WTC11 (cell line): Measurements from ENCODE around the gene ZNF700. TPM values are rescaled to one million over a fixed set of nuclear protein-coding genes. Genes with fewer than 3 reads are reported as not detected.
"Not testable (repeated sequence)": the region's sequence is repeated elsewhere in the genome, so short reads cannot be mapped to it uniquely, and the experiment has no call there.

Experiments
- ATAC-seq: fragments of 200-7000 bp; cut with Tn5 transposase; 2 replicates; pipeline ENCODE4 v1.10.0; 2021; ENCODE audit warnings: mild to moderate bottlenecking, moderate library complexity
- CTCF ChIA-PET: fragments of 300-600 bp; sonication (Branson Sonifier 250); formaldehyde crosslinking; loops from one replicate; lab custom pipeline; 2021; ENCODE audit warnings: antibody characterized with exemption; lab: Charles Lee
- POLR2A ChIA-PET: fragments of 350-600 bp; sonication (Branson Sonifier 250); formaldehyde crosslinking; loops from one replicate; lab custom pipeline; 2021; ENCODE audit warnings: antibody characterized with exemption; lab: Charles Lee
- DNase-seq: peaks from one replicate; pipeline ENCODE4 v3.0.0; 2021; ENCODE audit warnings: low spot score
- H3K27ac Mint-ChIP-seq: 2 replicates; pipeline ENCODE4 v1.8.0; 2021; ENCODE audit warnings: mixed read lengths
- H3K27me3 Mint-ChIP-seq: 2 replicates; pipeline ENCODE4 v1.8.0; 2021; ENCODE audit warnings: low read depth, mild to moderate bottlenecking, moderate library complexity, mixed read lengths
- H3K36me3 Mint-ChIP-seq: 2 replicates; pipeline ENCODE4 v1.8.0; 2021; ENCODE audit warnings: mixed read lengths
- H3K4me1 Mint-ChIP-seq: 2 replicates; pipeline ENCODE4 v1.8.0; 2022; ENCODE audit warnings: mixed read lengths
- H3K4me3 Mint-ChIP-seq: 2 replicates; pipeline ENCODE4 v1.8.0; 2021; ENCODE audit warnings: mild to moderate bottlenecking, moderate library complexity, mixed read lengths
- H3K9me3 Mint-ChIP-seq: 2 replicates; pipeline ENCODE4 v1.8.0; 2021; ENCODE audit warnings: mixed read lengths
- KAT7 ChIP-seq: sonication (generic); formaldehyde crosslinking; IDR thresholded peaks from 2 replicates; pipeline ENCODE4 v1.8.1; 2023; ENCODE audit warnings: missing genetic modification reagents, mild to moderate bottlenecking, borderline replicate concordance
- NFYB ChIP-seq: sonication (generic); formaldehyde crosslinking; conservative IDR thresholded peaks from 2 replicates; pipeline ENCODE4 v1.8.0; 2022; ENCODE audit warnings: low read depth, missing genetic modification reagents
- total RNA-seq: library from RNA; stranded (reverse); gene quantifications from 3 replicates; pipeline ENCODE4 v1.2.3, GENCODE V29; 2021
- TF ChIP-seq, protein P1 (sequence below): sonication (generic); formaldehyde crosslinking; IDR thresholded peaks from 2 replicates; pipeline ENCODE4 v1.8.0; 2022; ENCODE audit warnings: missing genetic modification reagents
- TF ChIP-seq, protein P2 (sequence below): sonication (generic); formaldehyde crosslinking; IDR thresholded peaks from 2 replicates; pipeline ENCODE4 v1.8.1; 2022; ENCODE audit warnings: mild to moderate bottlenecking, missing genetic modification reagents, moderate library complexity, borderline replicate concordance
- TF ChIP-seq, protein P3 (sequence below): sonication (generic); formaldehyde crosslinking; IDR thresholded peaks from 2 replicates; pipeline ENCODE4 v1.8.0; 2023; ENCODE audit warnings: missing genetic modification reagents, mild to moderate bottlenecking, borderline replicate concordance
- TF ChIP-seq, protein P4 (sequence below): sonication (generic); formaldehyde crosslinking; IDR thresholded peaks from 2 replicates; pipeline ENCODE4 v1.8.1; 2023; ENCODE audit warnings: mild to moderate bottlenecking, missing genetic modification reagents
- TF ChIP-seq, protein P5 (sequence below): sonication (generic); formaldehyde crosslinking; IDR thresholded peaks from 2 replicates; pipeline ENCODE4 v1.8.0; 2022; ENCODE audit warnings: mild to moderate bottlenecking, missing genetic modification reagents
- TF ChIP-seq, protein P6 (sequence below): sonication (generic); formaldehyde crosslinking; conservative IDR thresholded peaks from 2 replicates; pipeline ENCODE4 v1.8.1; 2022; ENCODE audit warnings: mild to moderate bottlenecking, missing genetic modification reagents
- TF ChIP-seq, protein P7 (sequence below): fragments of 250-450 bp; sonication (Bioruptor Pico); conservative IDR thresholded peaks from 2 replicates; pipeline ENCODE4 v1.9.0; 2021; ENCODE audit warnings: mild to moderate bottlenecking

The ZNF700 gene
- total RNA-seq, 1 experiment from 2014 or later: 9.1 TPM

DNA sequence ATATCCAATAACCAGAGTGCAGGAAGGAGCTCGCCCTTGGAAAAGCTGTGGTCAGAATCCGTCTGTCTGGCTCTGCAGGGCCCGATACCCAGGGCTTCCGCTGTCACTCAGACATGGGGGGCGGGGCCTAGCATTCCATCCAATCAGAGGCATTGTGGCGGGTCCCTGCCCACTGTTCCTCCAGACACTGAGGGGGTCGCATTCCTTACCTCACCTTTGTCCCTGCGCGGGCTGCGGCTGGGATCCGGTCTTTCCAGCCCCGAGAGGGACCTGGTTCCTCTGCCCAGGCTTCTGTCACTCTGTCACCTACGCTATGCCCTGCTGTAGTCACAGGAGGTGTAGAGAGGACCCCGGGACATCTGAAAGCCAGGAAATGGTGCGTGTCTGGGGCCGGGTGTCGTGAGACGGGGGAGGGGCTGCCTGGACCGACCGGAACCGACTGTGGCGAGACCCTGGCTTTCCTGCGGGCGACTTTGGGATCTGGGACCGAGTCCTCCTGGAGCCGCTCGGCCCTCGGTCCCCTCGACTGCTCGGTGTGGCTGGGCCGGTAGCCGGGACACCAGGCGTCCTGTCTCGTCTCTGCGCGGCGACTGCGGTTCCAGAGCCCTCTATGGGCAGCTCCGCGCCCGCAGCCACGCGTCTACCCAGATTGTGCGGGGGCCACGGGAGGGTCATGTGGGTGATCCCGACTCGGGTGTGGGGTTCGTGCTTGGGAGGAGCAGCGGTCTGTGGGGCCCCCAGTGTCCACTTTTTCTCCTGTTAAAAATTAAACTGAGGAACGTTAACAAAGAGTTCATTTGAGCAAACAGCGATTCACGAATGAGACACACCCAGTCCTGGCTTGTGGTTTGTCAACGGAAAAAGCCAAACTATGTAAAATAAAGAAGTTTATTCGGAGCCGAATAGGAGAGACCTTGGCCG lies 37.0 kb upstream of the ZNF700 start, which contains the start of gene ZNF69 (continued):
- TF ChIP-seq, protein P1, sequence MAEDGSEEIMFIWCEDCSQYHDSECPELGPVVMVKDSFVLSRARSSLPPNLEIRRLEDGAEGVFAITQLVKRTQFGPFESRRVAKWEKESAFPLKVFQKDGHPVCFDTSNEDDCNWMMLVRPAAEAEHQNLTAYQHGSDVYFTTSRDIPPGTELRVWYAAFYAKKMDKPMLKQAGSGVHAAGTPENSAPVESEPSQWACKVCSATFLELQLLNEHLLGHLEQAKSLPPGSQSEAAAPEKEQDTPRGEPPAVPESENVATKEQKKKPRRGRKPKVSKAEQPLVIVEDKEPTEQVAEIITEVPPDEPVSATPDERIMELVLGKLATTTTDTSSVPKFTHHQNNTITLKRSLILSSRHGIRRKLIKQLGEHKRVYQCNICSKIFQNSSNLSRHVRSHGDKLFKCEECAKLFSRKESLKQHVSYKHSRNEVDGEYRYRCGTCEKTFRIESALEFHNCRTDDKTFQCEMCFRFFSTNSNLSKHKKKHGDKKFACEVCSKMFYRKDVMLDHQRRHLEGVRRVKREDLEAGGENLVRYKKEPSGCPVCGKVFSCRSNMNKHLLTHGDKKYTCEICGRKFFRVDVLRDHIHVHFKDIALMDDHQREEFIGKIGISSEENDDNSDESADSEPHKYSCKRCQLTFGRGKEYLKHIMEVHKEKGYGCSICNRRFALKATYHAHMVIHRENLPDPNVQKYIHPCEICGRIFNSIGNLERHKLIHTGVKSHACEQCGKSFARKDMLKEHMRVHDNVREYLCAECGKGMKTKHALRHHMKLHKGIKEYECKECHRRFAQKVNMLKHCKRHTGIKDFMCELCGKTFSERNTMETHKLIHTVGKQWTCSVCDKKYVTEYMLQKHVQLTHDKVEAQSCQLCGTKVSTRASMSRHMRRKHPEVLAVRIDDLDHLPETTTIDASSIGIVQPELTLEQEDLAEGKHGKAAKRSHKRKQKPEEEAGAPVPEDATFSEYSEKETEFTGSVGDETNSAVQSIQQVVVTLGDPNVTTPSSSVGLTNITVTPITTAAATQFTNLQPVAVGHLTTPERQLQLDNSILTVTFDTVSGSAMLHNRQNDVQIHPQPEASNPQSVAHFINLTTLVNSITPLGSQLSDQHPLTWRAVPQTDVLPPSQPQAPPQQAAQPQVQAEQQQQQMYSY (CRISPR knock-in tag): no peak
- TF ChIP-seq, protein P2, sequence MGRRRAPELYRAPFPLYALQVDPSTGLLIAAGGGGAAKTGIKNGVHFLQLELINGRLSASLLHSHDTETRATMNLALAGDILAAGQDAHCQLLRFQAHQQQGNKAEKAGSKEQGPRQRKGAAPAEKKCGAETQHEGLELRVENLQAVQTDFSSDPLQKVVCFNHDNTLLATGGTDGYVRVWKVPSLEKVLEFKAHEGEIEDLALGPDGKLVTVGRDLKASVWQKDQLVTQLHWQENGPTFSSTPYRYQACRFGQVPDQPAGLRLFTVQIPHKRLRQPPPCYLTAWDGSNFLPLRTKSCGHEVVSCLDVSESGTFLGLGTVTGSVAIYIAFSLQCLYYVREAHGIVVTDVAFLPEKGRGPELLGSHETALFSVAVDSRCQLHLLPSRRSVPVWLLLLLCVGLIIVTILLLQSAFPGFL (CRISPR knock-in tag): 0 out of 2 replicates have a peak, but pooled peaks have one; percentile 27
- TF ChIP-seq, protein P3, sequence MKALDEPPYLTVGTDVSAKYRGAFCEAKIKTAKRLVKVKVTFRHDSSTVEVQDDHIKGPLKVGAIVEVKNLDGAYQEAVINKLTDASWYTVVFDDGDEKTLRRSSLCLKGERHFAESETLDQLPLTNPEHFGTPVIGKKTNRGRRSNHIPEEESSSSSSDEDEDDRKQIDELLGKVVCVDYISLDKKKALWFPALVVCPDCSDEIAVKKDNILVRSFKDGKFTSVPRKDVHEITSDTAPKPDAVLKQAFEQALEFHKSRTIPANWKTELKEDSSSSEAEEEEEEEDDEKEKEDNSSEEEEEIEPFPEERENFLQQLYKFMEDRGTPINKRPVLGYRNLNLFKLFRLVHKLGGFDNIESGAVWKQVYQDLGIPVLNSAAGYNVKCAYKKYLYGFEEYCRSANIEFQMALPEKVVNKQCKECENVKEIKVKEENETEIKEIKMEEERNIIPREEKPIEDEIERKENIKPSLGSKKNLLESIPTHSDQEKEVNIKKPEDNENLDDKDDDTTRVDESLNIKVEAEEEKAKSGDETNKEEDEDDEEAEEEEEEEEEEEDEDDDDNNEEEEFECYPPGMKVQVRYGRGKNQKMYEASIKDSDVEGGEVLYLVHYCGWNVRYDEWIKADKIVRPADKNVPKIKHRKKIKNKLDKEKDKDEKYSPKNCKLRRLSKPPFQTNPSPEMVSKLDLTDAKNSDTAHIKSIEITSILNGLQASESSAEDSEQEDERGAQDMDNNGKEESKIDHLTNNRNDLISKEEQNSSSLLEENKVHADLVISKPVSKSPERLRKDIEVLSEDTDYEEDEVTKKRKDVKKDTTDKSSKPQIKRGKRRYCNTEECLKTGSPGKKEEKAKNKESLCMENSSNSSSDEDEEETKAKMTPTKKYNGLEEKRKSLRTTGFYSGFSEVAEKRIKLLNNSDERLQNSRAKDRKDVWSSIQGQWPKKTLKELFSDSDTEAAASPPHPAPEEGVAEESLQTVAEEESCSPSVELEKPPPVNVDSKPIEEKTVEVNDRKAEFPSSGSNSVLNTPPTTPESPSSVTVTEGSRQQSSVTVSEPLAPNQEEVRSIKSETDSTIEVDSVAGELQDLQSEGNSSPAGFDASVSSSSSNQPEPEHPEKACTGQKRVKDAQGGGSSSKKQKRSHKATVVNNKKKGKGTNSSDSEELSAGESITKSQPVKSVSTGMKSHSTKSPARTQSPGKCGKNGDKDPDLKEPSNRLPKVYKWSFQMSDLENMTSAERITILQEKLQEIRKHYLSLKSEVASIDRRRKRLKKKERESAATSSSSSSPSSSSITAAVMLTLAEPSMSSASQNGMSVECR (CRISPR knock-in tag): peak; percentile 75; the same call in 1 of the 2 replicates
- TF ChIP-seq, protein P4, sequence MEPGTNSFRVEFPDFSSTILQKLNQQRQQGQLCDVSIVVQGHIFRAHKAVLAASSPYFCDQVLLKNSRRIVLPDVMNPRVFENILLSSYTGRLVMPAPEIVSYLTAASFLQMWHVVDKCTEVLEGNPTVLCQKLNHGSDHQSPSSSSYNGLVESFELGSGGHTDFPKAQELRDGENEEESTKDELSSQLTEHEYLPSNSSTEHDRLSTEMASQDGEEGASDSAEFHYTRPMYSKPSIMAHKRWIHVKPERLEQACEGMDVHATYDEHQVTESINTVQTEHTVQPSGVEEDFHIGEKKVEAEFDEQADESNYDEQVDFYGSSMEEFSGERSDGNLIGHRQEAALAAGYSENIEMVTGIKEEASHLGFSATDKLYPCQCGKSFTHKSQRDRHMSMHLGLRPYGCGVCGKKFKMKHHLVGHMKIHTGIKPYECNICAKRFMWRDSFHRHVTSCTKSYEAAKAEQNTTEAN (CRISPR knock-in tag): peak; percentile 34; the same call in 1 of the 2 replicates
- TF ChIP-seq, protein P5, sequence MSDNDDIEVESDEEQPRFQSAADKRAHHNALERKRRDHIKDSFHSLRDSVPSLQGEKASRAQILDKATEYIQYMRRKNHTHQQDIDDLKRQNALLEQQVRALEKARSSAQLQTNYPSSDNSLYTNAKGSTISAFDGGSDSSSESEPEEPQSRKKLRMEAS: peak; percentile 40
- peak; percentile 73; the same call in 1 of the 2 replicates for TF ChIP-seq KAT7
- TF ChIP-seq, protein P6, sequence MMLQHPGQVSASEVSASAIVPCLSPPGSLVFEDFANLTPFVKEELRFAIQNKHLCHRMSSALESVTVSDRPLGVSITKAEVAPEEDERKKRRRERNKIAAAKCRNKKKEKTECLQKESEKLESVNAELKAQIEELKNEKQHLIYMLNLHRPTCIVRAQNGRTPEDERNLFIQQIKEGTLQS (CRISPR knock-in tag): no peak
- TF ChIP-seq, protein P7, sequence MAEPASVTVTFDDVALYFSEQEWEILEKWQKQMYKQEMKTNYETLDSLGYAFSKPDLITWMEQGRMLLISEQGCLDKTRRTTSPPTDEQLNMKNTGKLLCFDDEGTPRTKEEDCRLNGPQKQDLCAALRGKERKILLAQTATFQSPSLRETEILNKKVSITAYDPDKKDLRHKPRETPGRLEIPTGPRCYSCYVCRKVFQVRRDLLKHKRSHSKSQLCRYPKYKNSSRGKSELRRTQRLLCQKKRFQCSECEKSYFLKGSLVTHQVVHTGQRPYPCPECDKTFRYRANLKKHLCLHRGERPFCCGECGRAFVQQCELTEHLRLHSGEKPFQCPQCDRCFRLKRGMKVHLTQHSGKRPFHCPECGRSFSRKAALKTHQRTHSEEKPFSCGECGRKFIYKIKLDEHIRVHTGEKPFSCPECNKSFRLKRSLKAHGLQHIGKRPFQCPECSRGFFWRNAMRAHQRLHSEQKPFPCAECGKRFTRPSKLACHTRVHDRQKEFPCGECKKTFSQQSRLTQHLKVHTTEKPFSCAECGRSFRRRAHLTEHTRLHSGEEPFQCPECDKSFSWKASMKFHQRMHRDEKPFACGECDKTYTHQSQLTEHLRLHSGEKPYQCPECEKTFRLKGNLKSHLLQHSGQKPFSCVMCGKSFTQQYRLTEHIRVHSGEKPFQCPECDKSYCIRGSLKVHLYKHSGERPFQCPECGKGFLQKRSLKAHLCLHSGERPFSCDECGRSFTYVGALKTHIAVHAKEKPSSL: no peak
- peak; percentile 64 for TF ChIP-seq NFYB

DNA sequence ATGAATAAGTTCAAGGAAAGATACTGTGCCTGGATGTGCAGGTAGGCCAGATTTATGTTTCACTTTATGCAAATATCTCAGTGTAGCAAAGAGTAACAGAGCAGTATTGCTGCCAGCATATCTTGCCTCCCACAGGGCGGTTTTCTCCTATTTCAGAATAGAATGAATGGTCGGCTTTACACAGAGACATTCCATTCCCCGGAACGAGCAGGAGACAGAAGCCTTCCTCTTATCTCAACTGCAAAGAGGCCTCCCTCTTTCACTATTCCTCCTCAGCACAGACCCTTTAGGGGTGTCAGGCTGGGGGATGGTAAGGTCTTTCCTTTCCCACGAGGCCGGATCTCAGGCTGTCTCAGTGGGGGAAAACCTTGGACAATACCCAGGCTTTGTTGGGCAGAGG lies 35.0 kb upstream of the ZNF700 start:
- Mint-ChIP-seq H3K9me3 (peaks cover 21% of the 10 kb centered on the region), H3K36me3 (peaks cover 41% of the 10 kb centered on the region), H3K27ac (peak overlapping the region; percentile 57), H3K4me3 (peak overlapping the region; percentile 86), H3K4me1 (peaks cover 43% of the 10 kb centered on the region)
- DNase-seq, H3K27me3 Mint-ChIP-seq, POLR2A ChIA-PET, ATAC-seq: not testable (repeated sequence)
- CTCF ChIA-PET: interaction anchor here (1.0 kb wide), 1 partner anchor 170 kb away, joined by 3 read pairs; no protein-coding TSS in a partner anchor
